GM18502 (cell line): ENCODE data around the gene ATF4.
"Not testable (repeated sequence)": the region's sequence is repeated elsewhere in the genome, so short reads cannot be mapped to it uniquely, and the experiment has no call there.

Source experiments
- ATAC-seq: cut with Tn5 transposase; IDR thresholded peaks from one replicate; pipeline ENCODE4 v1.9.1; 2021; ENCODE audit warnings: mild to moderate bottlenecking; ENCODE audit not compliant: unreplicated experiment, poor library complexity

ATF4 gene

GRCh38 chr22:39510529-39511149, 9.7 kb upstream of the ATF4 start:
- ATAC-seq = no peak

DNA sequence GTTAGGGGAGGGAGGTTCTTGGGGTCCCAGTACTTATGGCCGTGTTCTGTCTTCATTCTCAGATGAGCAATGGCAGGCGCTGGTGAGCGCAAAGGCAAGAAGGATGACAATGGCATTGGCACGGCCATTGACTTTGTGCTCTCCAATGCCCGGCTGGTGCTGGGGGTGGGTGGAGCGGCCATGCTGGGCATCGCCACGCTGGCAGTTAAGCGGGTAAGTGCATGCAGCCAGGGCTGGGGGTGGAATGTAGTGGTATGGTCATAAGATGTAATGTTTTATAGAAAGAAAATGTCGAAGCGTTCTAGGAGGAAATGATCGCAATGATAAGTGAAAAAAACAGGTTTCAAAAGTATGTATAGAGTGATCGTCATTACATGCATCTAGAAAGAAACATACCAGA, 9.1 kb upstream of the ATF4 start:
- no peak for ATAC-seq

DNA sequence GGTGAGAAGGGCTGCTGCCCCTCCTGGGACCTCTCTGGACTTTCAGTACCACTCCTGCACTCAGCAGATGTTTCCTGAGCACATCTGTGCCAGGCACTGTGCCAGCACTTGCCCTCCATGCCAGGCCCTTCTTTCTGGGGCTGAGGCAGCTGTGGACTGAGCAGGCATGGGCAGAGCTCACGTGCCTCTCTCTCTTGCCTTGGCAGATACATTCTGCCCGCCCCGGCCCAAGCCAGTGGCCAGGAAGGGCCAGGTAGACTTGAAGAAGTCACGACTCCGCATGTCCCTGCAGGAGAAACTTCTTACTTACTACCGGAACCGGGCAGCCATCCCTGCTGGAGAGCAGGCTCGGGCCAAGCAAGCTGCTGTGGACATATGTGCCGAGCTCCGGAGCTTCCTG, 8.3 kb upstream of the ATF4 start:
- ATAC-seq = no peak

- ATAC-seq = no peak
Observed at GRCh38 chr22:39513791-39514190, 6.6 kb upstream of the ATF4 start.

- no peak for ATAC-seq
Observed at GRCh38 chr22:39514373-39514973, 5.9 kb upstream of the ATF4 start.

- ATAC-seq = no peak
Observed at GRCh38 chr22:39515266-39516050, 4.9 kb upstream of the ATF4 start.

DNA sequence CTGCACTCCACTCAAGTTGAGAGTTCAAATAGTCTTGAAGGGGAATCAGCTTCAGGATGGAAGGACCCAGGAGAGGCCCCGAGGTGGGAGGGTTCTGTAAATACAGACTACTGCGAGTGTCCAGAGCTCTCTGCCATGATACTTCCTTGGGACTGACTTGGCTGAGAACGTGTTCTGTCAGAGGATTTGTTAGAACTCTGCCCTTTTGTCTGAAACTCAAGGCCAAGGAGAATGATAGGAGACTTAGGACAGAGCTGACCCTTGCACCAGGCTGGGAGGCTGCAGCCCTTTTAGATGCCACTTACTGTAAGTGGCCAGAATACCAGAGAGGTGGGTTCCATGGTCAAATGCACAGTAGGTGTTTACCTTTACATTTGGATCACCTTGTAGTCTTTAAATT, 2.9 kb upstream of the ATF4 start:
- ATAC-seq = no peak

- no peak for ATAC-seq
Observed at GRCh38 chr22:39518144-39518786, 2.1 kb upstream of the ATF4 start.

DNA sequence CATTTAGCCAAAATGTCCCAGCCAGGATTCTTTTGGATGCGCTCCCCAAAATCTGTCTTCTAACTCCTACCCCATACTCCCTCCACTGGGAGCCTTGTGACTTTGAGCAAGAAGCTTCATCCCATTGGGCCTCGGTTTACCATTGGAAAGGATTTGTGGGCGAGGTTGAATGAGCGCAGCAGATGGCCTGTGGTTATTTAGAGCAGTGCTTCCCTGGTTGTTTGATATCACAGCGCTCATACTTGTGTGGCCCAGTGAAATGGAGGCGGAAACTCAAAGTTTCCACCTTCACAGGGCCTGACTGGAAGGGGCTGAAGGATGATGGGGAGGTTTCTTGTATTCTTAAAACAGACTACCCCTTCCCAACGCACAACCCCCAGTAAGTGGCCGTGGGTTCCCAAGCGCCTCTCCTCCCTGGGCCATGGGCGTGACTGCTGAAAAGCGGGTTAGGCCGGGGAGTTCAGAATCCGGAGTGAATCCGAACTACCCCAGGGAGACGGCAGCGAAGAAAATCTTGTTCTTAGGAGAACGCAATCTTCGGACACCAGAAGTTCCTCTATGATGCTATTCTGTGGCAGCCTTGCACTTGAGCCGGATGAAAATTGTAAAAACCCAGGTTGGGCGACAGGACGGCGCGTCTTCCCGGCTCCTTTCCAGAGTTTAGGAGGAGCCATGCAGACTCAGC, 1.2 kb upstream of the ATF4 start:
- no peak for ATAC-seq

DNA sequence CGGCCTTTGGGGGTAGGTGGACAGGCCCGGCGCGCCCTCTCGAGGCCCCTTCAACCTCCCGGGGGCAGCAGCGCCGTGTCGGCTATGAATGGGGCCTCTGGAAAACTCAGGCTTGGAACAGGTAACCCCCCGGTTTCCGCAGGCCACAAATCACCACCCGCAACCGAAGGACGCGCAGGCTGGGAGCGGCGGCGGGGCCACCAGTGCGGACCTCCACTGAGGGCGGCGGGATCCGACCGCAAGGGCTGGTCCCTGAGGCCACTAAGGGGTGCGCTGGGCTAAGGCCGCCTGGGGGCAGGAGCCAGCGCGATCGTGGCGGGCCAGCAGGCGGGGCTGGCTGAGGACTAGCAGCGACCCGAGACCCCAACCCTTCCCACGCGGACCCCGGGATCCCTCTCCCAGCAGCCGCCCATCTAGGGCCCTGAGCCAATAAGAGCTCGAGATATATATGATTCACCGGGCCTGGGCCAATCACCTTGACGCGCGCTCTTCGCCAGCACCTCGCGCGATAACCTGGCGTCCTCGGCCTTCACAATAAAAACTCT, 609 bp upstream of the ATF4 start:
- peak; percentile 76 for ATAC-seq

GRCh38 chr22:39521106-39521885, 934 bp downstream of the ATF4 start:
- ATAC-seq = not testable (repeated sequence)

- not testable (repeated sequence) for ATAC-seq
Observed at GRCh38 chr22:39522091-39522490, 1.7 kb downstream of the ATF4 start.

GRCh38 chr22:39522567-39523300, 2.4 kb downstream of the ATF4 start:
- ATAC-seq = no peak

DNA sequence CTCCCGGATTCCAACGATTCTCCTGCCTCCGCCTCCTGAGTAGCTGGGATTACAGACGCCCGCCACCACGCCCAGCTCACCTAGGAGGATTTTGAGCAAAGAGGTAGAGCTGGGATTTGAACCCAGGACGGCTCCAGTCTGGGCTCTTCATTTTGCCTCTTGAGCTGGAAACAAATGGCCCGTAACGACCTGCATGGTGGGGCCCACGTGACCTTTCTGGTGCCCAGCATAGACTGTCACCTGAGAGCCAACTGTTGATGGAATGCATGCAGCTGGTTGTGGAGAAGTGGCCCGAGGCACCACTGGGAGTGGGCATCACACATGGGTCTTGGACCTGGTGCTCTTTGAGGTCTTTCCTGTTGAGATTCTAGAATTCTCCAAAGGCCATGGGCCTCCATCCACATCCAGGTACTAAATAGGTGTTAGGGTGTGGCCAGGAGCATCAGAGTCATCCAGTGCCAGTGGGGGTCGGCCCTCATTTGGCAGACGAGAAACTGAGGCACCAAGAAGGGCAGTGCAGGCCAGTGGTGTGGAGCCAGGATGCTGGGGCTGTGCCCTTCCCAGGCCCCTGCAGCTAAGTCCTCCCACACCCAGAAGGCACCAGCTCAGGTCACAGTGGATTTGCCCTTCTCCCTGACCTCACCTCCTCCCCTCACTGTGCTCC, 3.9 kb downstream of the ATF4 start:
- ATAC-seq = no peak

DNA sequence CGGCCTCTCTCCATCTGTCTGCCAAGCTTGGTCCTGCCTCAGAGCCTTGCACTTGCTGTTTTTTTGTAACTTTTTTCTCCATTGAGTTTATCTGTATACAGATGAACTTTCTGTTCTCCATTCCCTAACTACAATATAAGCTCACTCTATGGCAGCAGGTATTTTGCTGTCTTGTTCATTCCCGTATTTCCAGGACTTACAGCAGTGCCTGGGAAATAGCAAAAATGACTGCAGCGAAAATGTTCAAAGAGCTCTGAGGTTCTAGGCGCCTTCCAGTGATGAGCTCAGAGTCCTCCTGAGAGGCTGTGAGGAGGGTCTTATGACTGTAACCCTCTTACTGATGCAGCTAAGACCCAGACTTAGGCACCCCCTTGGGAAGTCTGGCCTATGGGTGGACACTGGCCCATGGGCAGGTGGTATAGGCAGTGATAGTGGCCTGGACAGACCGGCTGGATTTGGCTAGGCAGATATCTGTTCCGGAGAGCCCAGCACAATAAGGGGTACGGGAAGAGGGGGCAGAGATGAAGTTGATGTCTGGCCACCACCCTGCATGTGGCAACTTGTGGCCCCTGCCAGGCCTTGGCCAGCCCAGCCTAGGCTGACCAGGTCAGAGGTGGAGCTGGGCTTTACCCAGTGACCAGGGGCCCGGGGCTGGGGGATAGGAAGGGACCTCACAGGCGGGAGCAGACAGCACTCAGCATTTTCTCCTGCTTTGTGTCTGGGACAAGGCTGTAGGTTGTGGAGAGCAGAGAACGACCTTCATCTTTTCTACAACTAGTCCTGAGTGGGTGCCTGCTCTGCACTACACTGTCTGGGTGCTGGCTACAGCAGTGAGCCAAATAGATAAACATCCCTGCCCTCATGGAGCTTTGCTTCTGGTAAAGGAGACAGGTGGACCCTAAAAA, 4.6 kb downstream of the ATF4 start:
- ATAC-seq = no peak

DNA sequence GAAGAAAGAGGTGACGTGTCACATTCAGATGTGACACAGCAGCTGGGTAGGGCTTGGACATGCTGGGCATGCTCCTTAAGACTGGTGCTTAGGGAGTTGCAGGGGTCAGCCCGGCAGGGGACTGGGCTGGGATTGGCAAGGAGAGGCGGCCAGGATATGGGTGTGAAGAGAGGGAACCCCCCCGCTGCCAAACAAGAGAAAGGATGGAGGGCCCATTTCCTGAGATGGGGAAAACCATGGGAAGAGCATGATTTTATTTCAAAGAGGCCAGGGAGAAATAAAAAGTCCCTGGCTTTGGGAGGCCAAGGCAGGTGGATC, 5.3 kb downstream of the ATF4 start:
- ATAC-seq = no peak

- ATAC-seq = no peak
Observed at GRCh38 chr22:39526736-39527171, 6.4 kb downstream of the ATF4 start.
